ENCODE data around the gene WDR62. TPM values are rescaled to one million over a fixed set of nuclear protein-coding genes. Genes with fewer than 3 reads are reported as not detected.

The WDR62 gene
- total and polyA plus RNA-seq, 2 of the 8 experiments (the other 6 are each of a cell fraction or from before 2014, with no cell fraction given), result 28.2 to 39.5 TPM

- Histone ChIP-seq H2AFZ (ENCODE audit: low read length) (no peak overlapping the region), H4K91ac (replicated peaks; ENCODE audit: insufficient read length, low read length) (no peak overlapping the region), H3K23ac (ENCODE audit: insufficient read length) (no peak overlapping the region), H3K18ac (ENCODE audit: extremely low read depth, low read length) (no peak overlapping the region), H2AK5ac (ENCODE audit: low read depth, low read length) (no peak overlapping the region), H3K4me2 (ENCODE audit: insufficient read depth in 1 of 2, low read depth in 2 of 2, low read length in 2 of 2) (no peak overlapping the region), H3K27me3 (replicated peaks in 1 of 4; ENCODE audit: control insufficient read depth in 3 of 4, extremely low read depth in 1 of 4, insufficient read depth in 3 of 4, low read length in 3 of 4) (no peaks in the 10 kb centered on the region), H3K4ac (replicated peaks; ENCODE audit: insufficient read length, low read depth, low read length) (no peak overlapping the region), H3K4me1 (replicated peaks in 1 of 4; ENCODE audit: control insufficient read depth in 3 of 4, insufficient read depth in 4 of 4, low read length in 3 of 4) (no peaks in the 10 kb centered on the region), H4K8ac (ENCODE audit: extremely low read depth, insufficient read depth, low read length) (no peak overlapping the region), H3K27ac (ENCODE audit: low read depth, low read length) (no peak overlapping the region), H3K23me2 (ENCODE audit: low read depth, low read length) (no peaks in the 10 kb centered on the region), H4K20me1 (replicated peaks in 1 of 2; ENCODE audit: control insufficient read depth in 1 of 2, insufficient read depth in 2 of 2, low read length in 2 of 2) (peaks cover 0 to 3% of the 10 kb centered on the region in 2 experiments), H4K5ac (ENCODE audit: insufficient read length, low read depth, low read length) (no peak overlapping the region), H3K79me1 (ENCODE audit: low read depth, low read length) (no peaks in the 10 kb centered on the region), H2BK12ac (ENCODE audit: low read depth, low read length) (no peak overlapping the region), H2BK120ac (replicated peaks; ENCODE audit: low read depth, low read length) (no peak overlapping the region), H3K9me3 (ENCODE audit: insufficient read depth in 2 of 2, low read depth in 1 of 2, low read length in 1 of 2) (no peaks in the 10 kb centered on the region), H3K36me3 (ENCODE audit: control insufficient read depth in 2 of 4, insufficient read depth in 4 of 4, low read length in 3 of 4) (peaks cover 19 to 60% (median 54%) of the 10 kb centered on the region in 4 experiments), H2BK15ac (ENCODE audit: low read length) (no peak overlapping the region), H3K56ac (replicated peaks; ENCODE audit: insufficient read length, low read depth, low read length) (no peak overlapping the region), H3K79me2 (ENCODE audit: control insufficient read depth in 1 of 2, insufficient read depth in 2 of 2, low read length in 2 of 2) (no peaks in the 10 kb centered on the region), H2BK20ac (ENCODE audit: low read length) (no peak overlapping the region), H2BK5ac (ENCODE audit: low read depth, low read length) (no peak overlapping the region), H3K9ac (replicated peaks in 1 of 4; ENCODE audit: extremely low read depth in 1 of 4, low read depth in 3 of 4, low read length in 3 of 4) (no peak overlapping the region), H3K4me3 (ENCODE audit: extremely low read depth in 1 of 4, insufficient read depth in 2 of 4, low read depth in 3 of 4, low read length in 4 of 4) (no peak overlapping the region), H3K14ac (ENCODE audit: insufficient read length) (no peak overlapping the region)
- FAIRE-seq (no peak), DNase-seq (ENCODE audit: low read depth in 1 of 2, low spot score in 2 of 2) (no peak)
- ChIA-PET CTCF (ENCODE audit: partially characterized antibody) (interaction anchor here (0.8 to 1.5 kb wide), 4 partner anchors 12 to 68 kb away, joined by 3 to 4 read pairs (median 4); no protein-coding TSS in a partner anchor), POLR2A (ENCODE audit: partially characterized antibody) (interaction anchor here (1.3 to 4.4 kb wide), 3 partner anchors 11 to 41 kb away, joined by 3 to 18 read pairs (median 17); partner anchors contain the start of genes POLR2I and TBCB)
- 94% methylated on average over 24 of the region's 27 CpGs; no CpG with 5 or more reads in 1 of the 2 experiments for WGBS, 2 experiments (ENCODE audit: extremely low coverage in 1 of 2, insufficient coverage in 1 of 2, insufficient read length in 1 of 2, insufficient replicate concordance in 2 of 2, low coverage in 1 of 2, low lambda C conversion rate in 2 of 2, missing lambda C conversion rate in 1 of 2)
Observed at GRCh38 chr19:36101550-36102327, 47.0 kb downstream of the WDR62 start.
